NCI-H345 treated with DMSO at 0.1 percent for 48 hours (cell line): ENCODE data around the gene RAB9B.
"Not testable (repeated sequence)": the region's sequence is repeated elsewhere in the genome, so short reads cannot be mapped to it uniquely, and the experiment has no call there.

Source experiments
- DNase-seq: peaks from one replicate; lab custom pipeline; 2025; ENCODE audit not compliant: unreplicated experiment; lab: John Stamatoyannopoulos, UW

The RAB9B gene

DNA sequence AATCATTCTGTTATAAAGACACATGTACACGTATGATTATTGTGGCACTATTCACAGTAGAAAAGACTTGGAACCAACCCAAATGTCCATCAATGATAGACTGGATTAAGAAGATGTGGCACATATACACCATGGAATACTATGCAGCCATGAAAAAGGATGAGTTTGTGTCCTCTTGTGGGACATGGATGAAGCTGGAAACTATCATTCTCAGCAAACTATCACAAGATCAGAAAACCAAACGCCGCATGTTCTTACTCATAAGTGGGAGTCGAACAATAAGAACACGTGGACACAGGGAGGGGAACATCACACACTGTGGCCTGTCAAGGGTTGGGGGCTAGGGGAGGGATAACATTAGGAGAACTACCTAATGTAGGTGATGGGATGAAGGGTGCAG lies 15.0 kb downstream of the RAB9B start:
- DNase-seq = not testable (repeated sequence)

DNA sequence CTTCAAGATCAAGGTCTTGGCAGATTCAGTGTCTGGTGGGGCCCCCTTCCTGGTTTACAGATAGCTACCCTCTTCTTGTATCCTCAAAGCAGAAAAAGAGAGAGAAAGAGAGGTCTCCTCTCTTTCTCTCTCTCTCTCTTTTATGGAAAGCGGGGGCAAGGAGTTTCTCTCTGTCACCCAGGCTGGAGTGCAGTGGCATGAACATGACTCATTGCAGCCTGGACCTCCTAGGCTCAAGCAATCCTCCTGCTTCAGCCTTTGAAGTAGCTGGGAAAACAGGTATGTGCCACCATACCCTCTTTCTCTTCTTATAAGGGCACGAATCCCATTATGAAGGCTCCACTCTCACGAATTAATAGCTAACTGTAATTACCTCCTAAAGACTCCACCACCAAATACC lies 20.2 kb downstream of the RAB9B start:
- DNase-seq = no peak

DNA sequence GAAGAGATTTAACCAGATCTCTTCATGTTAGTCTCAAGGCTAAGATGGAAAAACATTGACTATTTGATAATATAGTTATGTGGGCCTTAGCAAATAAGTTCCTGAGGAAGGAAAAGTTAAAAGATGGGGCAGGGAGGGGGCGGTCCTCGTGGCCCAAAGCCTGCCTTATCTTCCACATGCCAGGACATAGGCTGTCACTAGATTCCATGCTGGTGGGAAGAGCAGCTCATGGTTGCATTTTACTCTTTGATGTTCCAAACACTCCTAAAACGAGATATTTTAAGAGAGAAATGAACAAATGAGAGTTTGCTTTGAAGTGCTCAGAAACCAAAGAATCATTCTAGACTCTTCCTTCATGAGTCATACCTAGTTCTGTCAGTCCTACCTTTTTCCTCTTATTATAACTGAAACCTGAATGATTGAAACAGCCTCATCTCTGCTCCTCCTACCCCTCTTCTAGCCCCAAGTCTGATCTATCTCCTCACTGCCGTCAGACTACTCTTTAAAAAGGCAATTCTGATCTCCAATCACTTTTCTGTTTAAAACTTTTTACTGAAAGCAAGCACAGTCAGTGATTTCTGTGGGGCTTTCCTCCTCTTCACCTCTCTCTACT lies 25.1 kb downstream of the RAB9B start:
- no peak for DNase-seq

DNA sequence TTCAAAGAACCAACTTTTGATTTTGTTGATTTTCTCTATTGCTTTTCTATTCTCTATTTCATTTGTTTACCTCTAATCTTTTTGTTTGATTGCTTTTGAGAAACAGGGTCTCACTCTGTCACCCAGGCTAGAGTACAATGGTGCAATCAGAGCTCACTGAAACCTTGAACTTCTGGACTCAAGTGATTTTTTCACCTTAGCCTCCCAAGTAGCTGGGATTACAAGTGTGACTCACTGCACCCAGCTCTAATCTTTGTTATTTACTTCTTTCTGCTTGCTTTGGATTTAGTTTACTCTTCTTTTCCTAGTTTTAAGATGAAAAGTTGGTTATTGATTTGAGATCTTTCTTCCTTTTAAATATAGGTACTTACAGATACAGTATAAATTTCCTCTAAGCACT lies 26.2 kb downstream of the RAB9B start:
- no peak for DNase-seq

- no peak for DNase-seq
Measured at GRCh38 chrX:103800318-103800717, 31.7 kb downstream of the RAB9B start.

GRCh38 chrX:103797691-103798090 lies 34.4 kb downstream of the RAB9B start:
- DNase-seq = no peak

GRCh38 chrX:103794119-103794518 lies 37.9 kb downstream of the RAB9B start:
- no peak for DNase-seq

- no peak for DNase-seq
Measured at GRCh38 chrX:103793545-103793940, 38.5 kb downstream of the RAB9B start.

GRCh38 chrX:103792916-103793544 lies 39.0 kb downstream of the RAB9B start:
- no peak for DNase-seq

GRCh38 chrX:103791826-103792485 lies 40.1 kb downstream of the RAB9B start:
- DNase-seq = no peak

GRCh38 chrX:103791228-103791627 lies 40.8 kb downstream of the RAB9B start:
- no peak for DNase-seq

DNA sequence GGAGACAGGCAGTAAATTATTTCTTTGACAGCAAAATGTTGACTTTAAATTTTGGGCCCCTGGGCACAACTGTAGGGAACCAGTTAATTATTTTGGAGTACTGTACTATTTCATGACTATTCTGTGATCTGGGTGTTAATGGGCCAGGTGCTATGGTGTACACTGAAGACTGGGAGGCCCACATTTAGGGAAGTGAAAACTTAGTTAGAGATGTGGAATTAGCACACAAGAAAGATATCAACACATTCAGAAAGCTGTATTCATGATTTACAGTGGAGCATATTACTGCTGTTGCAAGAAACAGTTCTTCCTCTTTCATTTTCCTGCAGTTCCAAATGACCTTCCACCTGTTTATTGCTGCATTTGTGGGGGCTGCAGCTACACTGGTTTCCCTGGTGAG lies 43.1 kb downstream of the RAB9B start:
- no peak for DNase-seq

DNA sequence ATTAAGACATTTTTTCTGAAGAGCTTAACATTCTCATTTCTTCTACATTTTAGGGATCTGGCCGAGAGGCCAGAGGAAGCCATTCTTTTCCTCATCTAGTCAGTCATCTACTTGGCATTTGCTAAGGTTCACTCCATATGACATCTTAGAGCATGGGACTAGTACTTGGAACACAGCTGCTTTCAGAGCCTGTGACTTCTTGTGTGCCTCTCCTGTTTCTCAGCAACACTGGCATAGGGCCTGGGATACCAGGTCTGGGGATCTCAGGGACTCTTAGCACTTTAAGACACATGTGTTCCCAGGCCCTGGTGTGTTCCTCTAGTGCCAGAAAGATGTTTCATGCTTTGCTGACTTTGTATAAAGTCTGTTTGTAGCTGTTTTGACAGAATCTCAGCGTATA lies 48.1 kb downstream of the RAB9B start:
- DNase-seq = no peak

DNA sequence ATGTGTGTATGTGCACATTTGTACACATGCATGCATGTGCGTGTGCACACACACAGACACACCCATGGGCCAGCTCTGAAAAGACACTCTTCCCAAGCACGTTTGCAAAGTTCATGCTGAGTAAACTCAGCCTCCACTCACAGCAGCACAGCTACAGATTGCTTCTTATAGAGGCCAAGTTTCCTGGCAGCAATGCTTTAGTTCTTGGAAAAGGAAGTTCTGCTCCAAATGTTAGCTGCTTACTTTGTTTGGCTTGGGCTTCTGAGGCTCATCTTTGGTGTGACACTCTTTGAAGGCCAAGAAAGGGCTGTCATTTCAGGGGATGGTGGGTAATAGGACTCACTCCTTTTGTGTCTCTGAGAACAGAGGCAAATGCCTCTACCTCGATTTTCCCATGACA lies 48.9 kb downstream of the RAB9B start:
- no peak for DNase-seq

- no peak for DNase-seq
Measured at GRCh38 chrX:103782640-103783039, 49.4 kb downstream of the RAB9B start.

- no peak for DNase-seq
Measured at GRCh38 chrX:103781706-103782105, 50.4 kb downstream of the RAB9B start.

DNA sequence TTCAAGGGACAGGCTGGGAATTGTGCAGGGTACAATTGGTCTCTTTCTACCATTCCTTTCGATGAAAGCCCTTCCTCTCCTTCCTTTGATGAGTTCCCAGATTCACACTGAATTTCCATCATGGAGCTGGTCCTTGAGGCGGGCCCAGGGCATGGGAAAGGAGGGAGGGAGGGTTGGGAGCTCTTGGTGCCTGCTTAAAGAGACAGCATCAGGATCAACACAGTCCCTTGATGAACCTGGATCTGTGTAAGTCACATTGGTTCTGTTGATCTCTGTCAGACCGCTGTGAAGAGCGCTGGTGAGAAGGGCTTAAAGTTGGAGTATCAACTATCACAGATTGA lies 51.0 kb downstream of the RAB9B start:
- no peak for DNase-seq

- no peak for DNase-seq
Measured at GRCh38 chrX:103780336-103781061, 51.6 kb downstream of the RAB9B start.

DNA sequence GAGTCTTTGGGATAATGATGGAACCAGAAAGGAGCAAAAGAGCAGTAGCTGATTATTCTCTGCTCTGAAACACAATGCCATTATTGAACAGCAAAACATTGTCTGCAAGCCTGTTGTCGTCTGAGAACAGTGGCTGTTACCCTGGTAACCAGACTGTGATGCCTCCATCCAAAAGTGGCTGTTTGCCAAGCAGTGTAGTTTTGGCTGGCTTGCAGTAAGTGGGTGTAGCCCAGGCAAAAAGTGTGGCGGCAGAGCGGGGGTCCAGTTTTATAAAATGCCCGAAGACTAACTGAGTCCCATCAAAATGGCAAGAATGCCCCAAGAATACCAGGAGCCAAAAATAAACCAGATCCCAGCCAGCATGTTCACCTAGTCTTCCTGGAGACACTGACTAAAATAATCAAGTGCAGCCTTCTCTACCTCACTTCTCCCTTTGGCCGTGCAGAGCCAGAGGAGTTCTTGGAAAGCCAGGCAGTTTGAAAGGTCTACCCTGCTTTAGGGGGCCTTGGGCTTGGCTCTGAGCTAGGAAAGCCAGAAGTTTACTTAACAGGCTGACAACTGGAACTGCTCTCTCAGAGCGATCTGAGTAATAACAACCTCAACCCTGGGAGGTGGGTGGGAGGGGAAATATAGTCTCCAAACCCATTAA lies 52.8 kb downstream of the RAB9B start:
- peak; percentile 22 for DNase-seq

GRCh38 chrX:103776546-103776945 lies 55.5 kb downstream of the RAB9B start, which contains the start of gene PLP1:
PLP1 (plus strand) TSS chrX:103776840; CDS start chrX:103776996, 156 bp downstream.
- no peak for DNase-seq

GRCh38 chrX:103774070-103774642 lies 57.9 kb downstream of the RAB9B start:
- DNase-seq = peak; percentile 9
